ENCODE measurements around the gene SLC25A53.

- no peak for TF ChIP-seq CTCF (conservative IDR thresholded peaks at IDR 0.05)
- no peak for TF ChIP-seq ZFX (IDR thresholded peaks at IDR 0.05)
Observed at GRCh38 chrX:104085477-104085876, 71.3 kb downstream of the SLC25A53 start.
